Ishikawa (cell line): ENCODE data around the gene STMN1.

ENCODE experiments used
- CEBPB ChIP-seq: IDR thresholded peaks from 2 replicates; pipeline ENCODE4 v1.6.1; 2012
- CREB1 ChIP-seq: IDR thresholded peaks from 2 replicates; pipeline ENCODE4 v1.6.1; 2012; ENCODE audit warnings: low read depth
- EGR1 ChIP-seq: IDR thresholded peaks from 2 replicates; pipeline ENCODE4 v1.6.1; 2012
- EP300 ChIP-seq: IDR thresholded peaks from 2 replicates; pipeline ENCODE4 v1.6.1; 2012; ENCODE audit warnings: borderline replicate concordance
- FOXM1 ChIP-seq: IDR thresholded peaks from 2 replicates; pipeline ENCODE4 v1.6.1; 2012; ENCODE audit warnings: low read depth, borderline replicate concordance
- MAX ChIP-seq: IDR thresholded peaks from 2 replicates; pipeline ENCODE4 v1.6.1; 2012
- NFIC ChIP-seq: IDR thresholded peaks from 2 replicates; pipeline ENCODE4 v1.6.1; 2012
- RAD21 ChIP-seq: IDR thresholded peaks from 2 replicates; pipeline ENCODE4 v1.6.1; 2012; ENCODE audit warnings: low read depth
- TAF1 ChIP-seq: IDR thresholded peaks from 2 replicates; pipeline ENCODE4 v1.6.1; 2012; ENCODE audit warnings: low read depth, mild to moderate bottlenecking
- TCF12 ChIP-seq: IDR thresholded peaks from 2 replicates; pipeline ENCODE4 v1.6.1; 2012; ENCODE audit warnings: low read depth
- TEAD4 ChIP-seq: IDR thresholded peaks from 2 replicates; pipeline ENCODE4 v1.6.1; 2012
- YY1 ChIP-seq: IDR thresholded peaks from 2 replicates; pipeline ENCODE4 v1.6.1; 2012; ENCODE audit warnings: low read depth
- ZBTB7A ChIP-seq: IDR thresholded peaks from 2 replicates; pipeline ENCODE4 v1.6.1; 2012; ENCODE audit warnings: low read depth
- TF ChIP-seq, protein P1 (sequence below): IDR thresholded peaks from 2 replicates; pipeline ENCODE4 v1.6.1; 2012
- TF ChIP-seq, protein P2 (sequence below): IDR thresholded peaks from 2 replicates; pipeline ENCODE4 v1.6.1; 2012; ENCODE audit warnings: low read depth, mild to moderate bottlenecking

STMN1 gene

GRCh38 chr1:25905680-25906643 lies at the start of gene STMN1:
TSS of gene STMN1 (minus strand) at chr1:25906419. CDS start at chr1:25904676, 1,743 bp downstream.
- TF ChIP-seq TCF12, result peak; percentile 45
- TF ChIP-seq EGR1, result peak; percentile 46
- no peak for TF ChIP-seq RAD21
- TF ChIP-seq TAF1, result peak; percentile 48; the same call in 1 of the 2 replicates
- TF ChIP-seq YY1, result no peak
- peak; percentile 82; the same call in 1 of the 2 replicates for TF ChIP-seq ZBTB7A
- TF ChIP-seq FOXM1, result 0 out of 2 replicates have a peak, but pooled peaks have one; percentile 27
- TF ChIP-seq EP300, result peak; percentile 48
- TF ChIP-seq CREB1, result no peak
- TF ChIP-seq MAX, result peak; percentile 79
- TF ChIP-seq, protein P1, sequence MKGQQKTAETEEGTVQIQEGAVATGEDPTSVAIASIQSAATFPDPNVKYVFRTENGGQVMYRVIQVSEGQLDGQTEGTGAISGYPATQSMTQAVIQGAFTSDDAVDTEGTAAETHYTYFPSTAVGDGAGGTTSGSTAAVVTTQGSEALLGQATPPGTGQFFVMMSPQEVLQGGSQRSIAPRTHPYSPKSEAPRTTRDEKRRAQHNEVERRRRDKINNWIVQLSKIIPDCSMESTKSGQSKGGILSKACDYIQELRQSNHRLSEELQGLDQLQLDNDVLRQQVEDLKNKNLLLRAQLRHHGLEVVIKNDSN, result peak; percentile 99
- no peak for TF ChIP-seq NFIC
- peak; percentile 23 for TF ChIP-seq TEAD4
- TF ChIP-seq, protein P2, sequence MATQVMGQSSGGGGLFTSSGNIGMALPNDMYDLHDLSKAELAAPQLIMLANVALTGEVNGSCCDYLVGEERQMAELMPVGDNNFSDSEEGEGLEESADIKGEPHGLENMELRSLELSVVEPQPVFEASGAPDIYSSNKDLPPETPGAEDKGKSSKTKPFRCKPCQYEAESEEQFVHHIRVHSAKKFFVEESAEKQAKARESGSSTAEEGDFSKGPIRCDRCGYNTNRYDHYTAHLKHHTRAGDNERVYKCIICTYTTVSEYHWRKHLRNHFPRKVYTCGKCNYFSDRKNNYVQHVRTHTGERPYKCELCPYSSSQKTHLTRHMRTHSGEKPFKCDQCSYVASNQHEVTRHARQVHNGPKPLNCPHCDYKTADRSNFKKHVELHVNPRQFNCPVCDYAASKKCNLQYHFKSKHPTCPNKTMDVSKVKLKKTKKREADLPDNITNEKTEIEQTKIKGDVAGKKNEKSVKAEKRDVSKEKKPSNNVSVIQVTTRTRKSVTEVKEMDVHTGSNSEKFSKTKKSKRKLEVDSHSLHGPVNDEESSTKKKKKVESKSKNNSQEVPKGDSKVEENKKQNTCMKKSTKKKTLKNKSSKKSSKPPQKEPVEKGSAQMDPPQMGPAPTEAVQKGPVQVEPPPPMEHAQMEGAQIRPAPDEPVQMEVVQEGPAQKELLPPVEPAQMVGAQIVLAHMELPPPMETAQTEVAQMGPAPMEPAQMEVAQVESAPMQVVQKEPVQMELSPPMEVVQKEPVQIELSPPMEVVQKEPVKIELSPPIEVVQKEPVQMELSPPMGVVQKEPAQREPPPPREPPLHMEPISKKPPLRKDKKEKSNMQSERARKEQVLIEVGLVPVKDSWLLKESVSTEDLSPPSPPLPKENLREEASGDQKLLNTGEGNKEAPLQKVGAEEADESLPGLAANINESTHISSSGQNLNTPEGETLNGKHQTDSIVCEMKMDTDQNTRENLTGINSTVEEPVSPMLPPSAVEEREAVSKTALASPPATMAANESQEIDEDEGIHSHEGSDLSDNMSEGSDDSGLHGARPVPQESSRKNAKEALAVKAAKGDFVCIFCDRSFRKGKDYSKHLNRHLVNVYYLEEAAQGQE, result no peak
- TF ChIP-seq CEBPB, result no peak

DNA sequence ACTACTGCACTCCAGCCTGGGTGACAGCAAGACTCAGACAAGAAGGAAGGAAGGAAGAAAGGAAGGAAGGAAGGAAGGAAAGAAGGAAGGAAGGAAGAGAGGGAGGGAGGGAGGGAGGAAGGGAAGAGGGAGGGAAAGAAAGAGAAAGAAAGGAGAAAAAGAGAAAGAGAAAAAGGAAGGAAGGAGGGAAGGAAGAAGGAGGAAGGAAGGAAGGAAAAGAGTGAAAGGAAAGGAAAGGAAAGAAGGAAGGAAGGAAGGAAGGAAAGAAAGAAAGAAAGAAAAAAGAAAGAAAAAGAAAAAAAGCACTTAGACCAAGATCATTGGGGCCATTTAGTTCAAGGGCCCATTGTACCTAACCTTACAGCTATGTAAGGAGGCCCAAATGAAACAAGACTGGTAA lies 49.3 kb upstream of the STMN1 start:
- TF ChIP-seq CREB1, result no peak
- TF ChIP-seq YY1, result no peak
- TF ChIP-seq, protein P2, result no peak
- TF ChIP-seq EP300, result no peak
- TF ChIP-seq CEBPB, result no peak
- no peak for TF ChIP-seq TEAD4
- TF ChIP-seq EGR1, result no peak
- TF ChIP-seq MAX, result no peak
- no peak for TF ChIP-seq RAD21
- no peak for TF ChIP-seq TCF12
- TF ChIP-seq FOXM1, result no peak
- no peak for TF ChIP-seq ZBTB7A
- no peak for TF ChIP-seq NFIC
- TF ChIP-seq TAF1, result no peak
- TF ChIP-seq, protein P1, result no peak

DNA sequence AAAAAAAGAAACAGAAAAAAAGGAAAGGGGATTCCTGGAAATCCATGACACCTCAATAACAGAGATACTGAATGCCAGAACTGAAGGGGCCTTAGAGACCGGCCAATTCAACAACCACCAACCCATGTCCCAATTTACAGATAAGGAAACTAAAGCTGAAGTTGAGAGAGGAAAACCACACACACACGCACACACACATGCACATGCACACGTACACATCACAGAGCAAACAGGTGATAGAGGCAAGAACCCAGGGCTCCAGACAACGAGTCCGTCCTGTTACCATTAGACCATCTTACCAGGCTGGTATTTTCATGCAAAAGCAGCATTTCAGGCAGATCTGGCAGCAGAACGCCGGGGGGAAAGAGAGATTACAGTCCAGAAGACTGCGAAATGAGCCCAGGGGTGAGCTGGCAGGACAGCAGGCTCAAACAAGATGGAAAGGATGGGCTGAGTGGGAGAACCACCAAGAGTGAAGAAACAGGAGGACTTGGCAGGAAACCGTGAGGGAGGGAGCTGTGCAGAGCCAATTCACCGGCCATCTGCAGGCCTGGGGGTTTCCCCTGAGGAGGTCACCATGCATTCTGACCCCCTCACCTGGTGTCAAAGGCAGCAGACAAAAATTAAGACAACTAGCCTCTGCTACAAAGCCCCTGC lies 48.2 kb upstream of the STMN1 start:
- TF ChIP-seq, protein P2, result no peak
- TF ChIP-seq YY1 (no peak), RAD21 (no peak), FOXM1 (no peak), EP300 (no peak), MAX (no peak), TCF12 (no peak), TEAD4 (no peak), CREB1 (no peak), CEBPB (no peak), TAF1 (no peak), ZBTB7A (no peak), EGR1 (no peak)
- TF ChIP-seq, protein P1, result no peak
